Central memory CD8-positive, alpha-beta T cell (primary cell): Measurements from ENCODE around the gene CCDC182.

Experiments
- ATAC-seq: fragments of 150-1000 bp; cut with Tn5 transposase; replicated peaks from 2 replicates; pipeline ENCODE4 v1.10.0; 2022; ENCODE audit warnings: mild to moderate bottlenecking, moderate FRiP score, moderate number of reproducible peaks; ENCODE audit not compliant: poor library complexity, severe bottlenecking; ENCODE audit errors: extremely low read depth
- DNase-seq, 2 donors: peaks; one replicate each; pipeline ENCODE4 v3.0.0; 2021; ENCODE audit warnings: low spot score in 2 of 2
- H3K27ac Mint-ChIP-seq: one replicate; pipeline ENCODE4 v1.8.0; 2022; ENCODE audit warnings: low read depth, mild to moderate bottlenecking, moderate library complexity, mixed read lengths
- H3K27me3 Mint-ChIP-seq: one replicate; pipeline ENCODE4 v1.8.0; 2022; ENCODE audit warnings: mixed read lengths
- H3K36me3 Mint-ChIP-seq: one replicate; pipeline ENCODE4 v1.8.0; 2022; ENCODE audit warnings: mild to moderate bottlenecking, moderate library complexity, mixed read lengths; ENCODE audit not compliant: insufficient read depth
- H3K4me1 Mint-ChIP-seq: one replicate; pipeline ENCODE4 v1.8.0; 2022; ENCODE audit warnings: mixed read lengths
- H3K4me3 Mint-ChIP-seq: one replicate; pipeline ENCODE4 v1.8.0; 2022; ENCODE audit warnings: mild to moderate bottlenecking, moderate library complexity, mixed read lengths
- H3K9me3 Mint-ChIP-seq: one replicate; pipeline ENCODE4 v1.8.0; 2022; ENCODE audit warnings: mixed read lengths

CCDC182 gene

DNA sequence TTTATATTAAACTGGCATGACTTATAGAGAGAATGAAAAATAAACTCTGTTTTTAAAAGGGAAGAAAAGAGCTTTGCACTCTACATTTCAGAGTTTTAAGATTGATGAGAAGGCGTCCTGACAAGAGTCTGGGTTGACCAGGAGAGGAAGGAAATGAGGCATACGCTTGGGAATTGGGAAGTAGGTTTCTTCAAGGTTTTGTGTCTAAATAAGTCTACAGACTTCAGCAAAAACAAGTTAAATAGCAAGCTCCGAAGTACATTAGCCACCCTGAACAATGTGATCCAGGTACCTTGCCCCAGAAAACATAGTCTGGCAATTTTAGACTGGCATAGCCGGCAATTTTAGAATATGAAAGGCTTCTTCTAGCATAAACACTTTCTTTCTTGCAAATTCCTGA lies 28.5 kb upstream of the CCDC182 start:
- peaks cover 86% of the 10 kb centered on the region for H3K27me3 Mint-ChIP-seq

DNA sequence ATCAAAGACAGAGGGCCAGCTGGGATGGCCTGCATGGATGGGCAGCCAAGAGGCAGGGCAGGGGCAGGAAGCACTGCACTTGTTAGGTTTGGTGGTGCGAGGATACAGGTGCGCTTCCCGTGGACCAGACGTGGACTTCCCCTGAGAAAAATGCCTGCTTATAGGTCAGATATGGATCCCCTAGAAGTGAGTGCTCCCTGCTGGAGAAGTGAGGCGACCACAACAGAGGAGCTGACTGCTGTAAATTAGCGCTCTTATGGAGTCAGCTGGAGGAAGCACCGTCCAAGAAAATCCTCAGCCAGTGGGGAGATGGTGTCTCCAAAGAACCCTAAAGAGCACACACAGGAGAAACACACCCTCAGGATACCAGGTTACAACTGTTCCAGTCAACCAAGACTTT lies 27.7 kb upstream of the CCDC182 start:
- H3K36me3 Mint-ChIP-seq = no peaks in the 10 kb centered on the region
- DNase-seq (no peak), ATAC-seq (no peak)
- peaks cover 84% of the 10 kb centered on the region for H3K27me3 Mint-ChIP-seq
- H3K4me1 Mint-ChIP-seq = no peaks in the 10 kb centered on the region
- H3K9me3 Mint-ChIP-seq = no peaks in the 10 kb centered on the region
- H3K4me3 Mint-ChIP-seq = no peak overlapping the region
- no peak overlapping the region for H3K27ac Mint-ChIP-seq

More for the DNA sequence above, 28.5 kb upstream of the CCDC182 start:
- Mint-ChIP-seq H3K4me1 (no peaks in the 10 kb centered on the region), H3K27ac (no peak overlapping the region), H3K36me3 (no peaks in the 10 kb centered on the region), H3K4me3 (no peak overlapping the region), H3K9me3 (no peaks in the 10 kb centered on the region)
- no peak for DNase-seq
- ATAC-seq = no peak

DNA sequence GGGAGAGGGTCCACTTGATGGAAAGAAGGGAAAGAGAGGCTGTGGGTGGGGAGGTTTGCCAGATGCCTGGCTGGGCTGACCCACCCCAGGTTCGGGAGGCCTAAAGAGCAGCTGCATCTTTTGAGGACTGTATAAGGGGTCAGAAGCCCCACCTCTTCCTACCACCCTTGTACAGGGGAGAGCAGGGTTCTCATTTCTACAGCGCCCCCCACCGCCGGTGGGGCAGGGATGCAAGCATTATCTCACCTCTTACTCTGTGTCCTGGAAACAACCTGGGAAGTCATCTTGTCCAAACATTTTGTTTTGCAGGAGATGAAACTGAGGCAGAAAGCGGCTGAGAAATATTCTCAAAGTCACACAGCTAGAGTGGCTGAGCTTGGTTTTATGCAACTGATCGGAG lies 22.5 kb upstream of the CCDC182 start:
- no peak overlapping the region for H3K4me3 Mint-ChIP-seq
- H3K36me3 Mint-ChIP-seq = peaks cover 1% of the 10 kb centered on the region
- no peak overlapping the region for H3K27ac Mint-ChIP-seq
- no peaks in the 10 kb centered on the region for H3K9me3 Mint-ChIP-seq
- no peak for DNase-seq
- peaks cover 6% of the 10 kb centered on the region for H3K4me1 Mint-ChIP-seq
- no peak for ATAC-seq
- peaks cover 56% of the 10 kb centered on the region for H3K27me3 Mint-ChIP-seq

DNA sequence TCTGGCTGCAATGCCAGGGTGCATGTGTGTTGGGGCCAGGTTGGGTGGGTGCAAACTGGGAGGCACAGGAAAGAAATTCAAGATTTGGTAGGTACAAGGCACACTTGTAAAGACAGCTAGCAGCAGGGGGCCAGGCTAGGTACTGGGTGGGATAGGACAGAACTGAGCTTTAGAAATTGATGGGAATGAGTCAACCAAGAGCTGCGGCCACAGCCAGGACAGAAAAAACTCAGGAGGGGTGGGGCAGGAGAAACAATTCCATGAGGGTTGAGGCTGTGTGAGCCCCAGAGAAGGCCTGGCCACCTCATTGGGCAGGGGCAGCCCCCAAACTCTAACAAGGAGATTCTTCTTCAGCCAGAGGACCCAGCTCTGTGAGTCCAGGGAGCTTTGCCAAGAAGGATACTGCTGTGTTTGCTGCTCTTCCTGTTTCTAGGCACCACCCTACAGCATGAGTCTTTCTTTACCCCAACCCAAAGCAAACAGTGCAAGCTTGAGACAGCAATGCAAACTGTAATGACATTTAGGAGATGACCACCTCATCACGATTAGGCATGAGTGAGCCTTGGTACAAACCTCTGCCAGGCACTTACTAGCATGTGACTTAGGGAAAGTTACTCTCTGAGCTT lies 21.3 kb upstream of the CCDC182 start:
- H3K27ac Mint-ChIP-seq = no peak overlapping the region
- peaks cover 54% of the 10 kb centered on the region for H3K27me3 Mint-ChIP-seq
- DNase-seq (no peak), ATAC-seq (no peak)
- no peaks in the 10 kb centered on the region for H3K9me3 Mint-ChIP-seq
- H3K4me1 Mint-ChIP-seq = peaks cover 6% of the 10 kb centered on the region
- peaks cover 1% of the 10 kb centered on the region for H3K36me3 Mint-ChIP-seq
- no peak overlapping the region for H3K4me3 Mint-ChIP-seq

DNA sequence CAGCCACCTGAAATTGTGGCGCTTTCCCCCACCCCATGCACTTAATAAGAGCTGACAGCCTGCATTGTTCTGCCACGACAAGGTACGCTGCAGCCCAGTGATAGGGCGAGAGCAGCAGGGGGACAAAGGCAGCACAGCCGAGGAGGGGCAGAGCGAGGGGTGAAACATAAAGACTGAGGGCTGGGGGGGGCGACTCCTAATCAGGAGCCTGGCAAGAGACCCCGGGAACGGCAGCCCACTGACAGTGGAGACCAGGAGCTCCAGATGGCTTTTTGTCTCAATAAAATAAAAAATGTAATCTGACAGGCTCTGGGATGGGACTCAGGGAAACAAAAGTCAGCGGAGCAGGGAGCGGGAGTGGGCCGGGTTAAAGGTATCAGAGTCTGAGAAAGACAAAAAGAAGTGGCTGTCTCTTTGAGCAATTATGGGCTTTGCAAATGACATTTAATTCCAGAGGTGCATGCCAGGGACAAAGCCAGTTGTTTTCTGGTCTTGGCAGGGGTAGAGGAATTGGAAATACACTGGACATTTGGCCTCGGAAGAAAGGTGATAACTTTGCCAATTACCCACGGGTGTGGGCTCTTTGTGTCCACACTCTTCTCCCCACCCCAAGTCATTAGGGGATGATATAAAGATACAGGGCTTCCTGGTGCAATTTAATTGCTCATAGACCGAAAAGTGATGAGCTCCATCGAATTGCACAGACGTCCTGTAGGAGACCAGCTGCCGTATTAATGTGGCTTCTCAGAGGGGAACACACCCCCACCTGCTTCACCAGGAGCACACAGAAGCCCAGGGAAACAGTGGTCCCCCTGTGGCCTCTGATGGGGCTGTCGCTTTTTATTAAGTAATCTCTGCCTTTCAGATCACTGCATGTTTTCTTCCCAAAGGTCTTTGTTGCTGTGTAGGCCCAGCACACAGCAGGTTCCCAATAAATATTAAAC lies 17.6 kb upstream of the CCDC182 start:
- Mint-ChIP-seq H3K27me3 (peaks cover 29% of the 10 kb centered on the region), H3K4me1 (peaks cover 6% of the 10 kb centered on the region), H3K4me3 (no peak overlapping the region), H3K9me3 (no peaks in the 10 kb centered on the region), H3K27ac (no peak overlapping the region), H3K36me3 (peaks cover 1% of the 10 kb centered on the region)
- DNase-seq (no peak), ATAC-seq (no peak)

DNA sequence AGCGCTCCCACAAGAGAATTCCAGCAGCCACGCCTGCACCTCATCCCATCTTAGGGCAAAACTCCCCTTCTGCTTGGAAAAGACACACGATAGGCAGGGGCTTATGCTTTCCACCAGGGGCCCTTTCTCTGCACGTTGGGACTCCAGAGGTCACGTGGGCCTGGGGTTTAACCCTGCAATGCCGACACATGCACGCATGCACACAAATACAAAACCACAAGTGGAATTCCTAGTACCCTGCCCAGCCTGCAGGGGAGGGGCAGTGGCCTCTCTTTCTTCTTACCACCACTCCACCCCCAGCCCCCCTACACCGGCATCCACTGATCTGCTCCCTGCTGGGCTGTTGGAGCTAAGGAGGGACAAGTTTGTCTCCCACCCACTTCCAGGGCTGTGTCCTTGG lies 16.8 kb upstream of the CCDC182 start:
- no peaks in the 10 kb centered on the region for H3K9me3 Mint-ChIP-seq
- peaks cover under 1% of the 10 kb centered on the region for H3K4me1 Mint-ChIP-seq

DNA sequence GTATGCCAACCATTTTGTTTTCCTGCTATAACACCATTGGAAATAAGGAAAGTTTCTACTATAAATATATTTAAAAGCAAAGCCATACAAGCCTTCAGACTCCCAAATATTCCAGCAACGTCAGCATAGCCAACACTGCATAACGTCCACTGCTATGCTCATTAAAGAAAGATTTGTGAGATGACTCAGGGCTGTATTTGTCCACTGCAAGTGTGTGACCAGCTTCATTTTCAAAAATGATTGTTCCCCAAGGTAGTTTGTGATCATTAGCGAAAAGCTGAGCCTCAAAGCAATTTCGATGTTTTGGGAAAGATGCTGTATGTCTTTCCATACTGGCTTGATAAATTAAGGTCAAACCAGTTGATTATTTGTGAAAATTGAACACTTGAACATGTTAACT lies 14.9 kb upstream of the CCDC182 start:
- Mint-ChIP-seq H3K4me1 (no peaks in the 10 kb centered on the region), H3K36me3 (peaks cover 1% of the 10 kb centered on the region), H3K9me3 (no peaks in the 10 kb centered on the region), H3K4me3 (no peak overlapping the region), H3K27me3 (peaks cover 20% of the 10 kb centered on the region), H3K27ac (no peak overlapping the region)
- DNase-seq = no peak
- no peak for ATAC-seq

More for the DNA sequence above, 16.8 kb upstream of the CCDC182 start:
- Mint-ChIP-seq H3K36me3 (no peaks in the 10 kb centered on the region), H3K27me3 (peaks cover 20% of the 10 kb centered on the region), H3K4me3 (no peak overlapping the region), H3K27ac (no peak overlapping the region)
- DNase-seq (no peak), ATAC-seq (no peak)

DNA sequence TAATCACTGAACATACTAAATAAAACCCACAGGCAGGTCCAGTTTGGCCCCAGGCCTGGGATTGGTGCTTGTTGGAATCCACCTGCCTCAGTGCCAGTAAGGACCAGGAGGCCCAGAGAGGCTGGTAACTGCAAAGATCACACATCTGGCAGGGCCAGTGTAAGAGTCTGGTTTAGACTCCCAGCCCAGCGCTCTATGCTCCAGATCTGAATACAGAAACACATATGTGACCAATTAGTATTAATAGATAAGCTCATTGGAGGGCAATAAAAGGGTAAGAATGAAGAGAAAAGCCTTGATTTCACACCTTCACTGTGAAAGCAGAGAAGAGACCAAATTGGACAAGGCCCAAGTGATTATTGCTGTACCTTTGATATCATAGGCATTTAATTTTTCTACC lies 13.6 kb upstream of the CCDC182 start:
- no peak overlapping the region for H3K4me3 Mint-ChIP-seq
- ATAC-seq (no peak), DNase-seq (no peak)
- no peak overlapping the region for H3K27ac Mint-ChIP-seq
- H3K9me3 Mint-ChIP-seq = no peaks in the 10 kb centered on the region
- H3K4me1 Mint-ChIP-seq = no peaks in the 10 kb centered on the region
- H3K36me3 Mint-ChIP-seq = peaks cover 1% of the 10 kb centered on the region
- peaks cover 20% of the 10 kb centered on the region for H3K27me3 Mint-ChIP-seq

DNA sequence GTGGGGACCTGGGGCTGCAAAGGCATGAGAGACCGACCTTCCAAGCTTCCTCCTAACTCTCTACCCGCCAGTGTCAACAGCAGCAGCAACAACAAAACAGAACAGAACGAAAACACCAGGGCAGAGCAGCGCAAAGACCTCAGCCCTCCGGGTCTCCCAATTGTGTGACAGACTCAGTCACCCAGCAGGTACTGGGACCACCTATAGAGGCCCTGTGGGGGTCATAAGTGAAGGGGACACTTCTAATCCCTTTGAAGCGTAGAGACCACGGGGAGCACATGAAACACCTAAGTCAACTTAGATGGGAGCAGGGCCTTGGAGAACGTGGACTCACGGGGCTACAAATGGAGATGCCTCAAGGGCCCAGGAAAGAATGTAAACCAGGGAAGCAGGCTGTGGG lies 12.6 kb upstream of the CCDC182 start:
- Mint-ChIP-seq H3K36me3 (peaks cover 1% of the 10 kb centered on the region), H3K27me3 (peaks cover 11% of the 10 kb centered on the region), H3K4me3 (no peak overlapping the region), H3K27ac (no peak overlapping the region), H3K4me1 (no peaks in the 10 kb centered on the region), H3K9me3 (no peaks in the 10 kb centered on the region)
- no peak for DNase-seq
- ATAC-seq = no peak

DNA sequence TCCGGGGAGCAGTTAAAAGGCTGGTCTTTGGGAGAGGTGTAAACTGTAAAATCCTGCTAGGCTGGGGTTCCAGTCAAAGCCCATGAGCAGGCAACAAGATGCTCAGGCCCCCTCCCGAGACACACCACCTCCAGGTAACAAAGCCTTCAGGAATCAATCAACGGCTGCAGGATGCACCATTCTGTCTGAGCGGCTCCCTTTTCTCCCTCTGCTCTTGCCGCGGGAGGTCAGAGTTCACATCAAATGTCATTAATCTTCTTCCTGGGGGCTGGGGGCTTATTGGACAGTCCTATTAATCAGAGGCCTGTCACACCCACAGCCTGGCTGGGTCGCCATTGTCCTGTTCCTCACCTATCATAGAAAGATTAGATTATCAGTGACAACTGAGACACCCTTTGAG lies 11.9 kb upstream of the CCDC182 start:
- ATAC-seq = no peak
- Mint-ChIP-seq H3K36me3 (peaks cover 1% of the 10 kb centered on the region), H3K9me3 (no peaks in the 10 kb centered on the region), H3K4me1 (no peaks in the 10 kb centered on the region), H3K27ac (no peak overlapping the region), H3K27me3 (peaks cover 3% of the 10 kb centered on the region), H3K4me3 (no peak overlapping the region)
- DNase-seq = no peak

DNA sequence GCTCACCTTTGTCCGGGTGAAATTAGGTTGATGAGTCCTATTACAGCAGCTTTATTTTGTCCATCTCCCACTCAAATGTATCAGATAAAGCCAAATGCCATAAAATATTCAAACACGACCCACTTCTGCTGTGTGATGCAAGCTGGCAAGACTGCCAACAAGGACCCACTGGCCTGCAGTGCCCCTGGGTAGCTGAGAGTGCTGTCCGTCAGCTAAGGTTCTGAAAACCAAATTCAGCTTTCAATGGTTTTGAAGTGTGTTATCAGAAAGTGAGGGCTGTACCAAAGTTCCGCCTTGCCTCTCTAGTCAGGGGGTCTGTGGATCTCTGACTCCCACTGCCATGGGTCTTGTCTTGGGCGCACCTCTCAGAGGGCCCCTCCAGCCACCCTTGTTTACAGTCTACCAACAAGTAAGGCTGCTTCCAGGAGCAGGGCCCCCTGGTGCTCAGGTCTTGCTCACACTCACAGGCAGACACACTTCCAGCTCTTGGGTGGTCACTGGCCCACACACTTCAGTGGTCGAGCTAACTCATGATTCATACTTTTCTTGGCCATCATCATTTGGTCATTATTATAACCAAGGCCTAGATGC lies 10.5 kb upstream of the CCDC182 start:
- Mint-ChIP-seq H3K9me3 (no peaks in the 10 kb centered on the region), H3K4me1 (no peaks in the 10 kb centered on the region), H3K27me3 (no peaks in the 10 kb centered on the region), H3K4me3 (no peak overlapping the region), H3K36me3 (peaks cover 1% of the 10 kb centered on the region), H3K27ac (no peak overlapping the region)
- DNase-seq (no peak), ATAC-seq (no peak)

DNA sequence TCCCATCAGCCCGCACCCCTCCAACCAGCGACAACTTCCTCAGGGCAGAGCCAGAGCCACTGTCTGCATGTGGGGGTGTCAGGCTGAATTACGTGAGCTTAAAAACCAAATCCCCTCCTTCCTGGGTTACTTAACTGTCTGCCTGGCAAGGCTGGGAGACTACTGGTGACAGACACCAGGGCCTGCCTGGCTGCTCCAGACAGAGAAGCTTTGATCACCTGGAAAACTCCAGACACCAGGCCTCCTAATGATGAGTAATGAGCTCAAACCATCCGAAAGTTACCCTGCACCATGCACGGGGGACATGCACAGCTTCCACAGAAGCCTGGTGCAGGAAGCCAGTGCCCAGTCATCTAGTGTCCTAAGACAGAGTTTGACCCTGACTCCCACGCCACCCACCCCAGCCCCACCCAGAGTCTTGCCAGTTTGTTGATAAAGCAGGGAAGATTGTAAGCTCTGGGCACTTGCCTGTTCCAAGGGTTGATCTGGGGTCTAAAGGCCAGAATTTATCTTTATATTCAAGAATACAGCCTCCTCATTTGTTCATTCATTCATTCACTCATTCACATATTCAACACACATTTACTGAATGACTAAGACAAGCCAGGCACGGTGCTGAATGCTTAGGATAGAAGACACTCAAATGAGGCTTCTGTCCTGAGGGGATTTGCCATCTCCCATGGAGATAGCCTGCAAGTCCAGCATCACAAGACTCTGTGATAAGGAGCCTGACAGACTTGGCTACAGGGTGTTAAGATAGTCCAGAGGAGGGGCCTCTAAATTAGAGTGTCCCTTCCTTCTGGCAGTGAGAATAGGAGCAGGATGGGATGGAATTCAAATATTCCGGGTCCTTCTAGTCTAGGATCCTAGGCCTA lies 7.2 kb upstream of the CCDC182 start:
- no peak for DNase-seq
- ATAC-seq = no peak
- Mint-ChIP-seq H3K27me3 (no peaks in the 10 kb centered on the region), H3K36me3 (peaks cover 1% of the 10 kb centered on the region), H3K4me3 (no peak overlapping the region), H3K4me1 (peaks cover 9% of the 10 kb centered on the region), H3K27ac (no peak overlapping the region), H3K9me3 (no peaks in the 10 kb centered on the region)
